Measurements from ENCODE around the gene IL17RA. TPM values are rescaled to one million over a fixed set of nuclear protein-coding genes. Genes with fewer than 3 reads are reported as not detected.
"Not testable (repeated sequence)": the region's sequence is repeated elsewhere in the genome, so short reads cannot be mapped to it uniquely, and the experiment has no call there.

IL17RA gene
- total and polyA plus RNA-seq, 9 donors = 2.8 to 7.5 (median 4.9) TPM

DNA sequence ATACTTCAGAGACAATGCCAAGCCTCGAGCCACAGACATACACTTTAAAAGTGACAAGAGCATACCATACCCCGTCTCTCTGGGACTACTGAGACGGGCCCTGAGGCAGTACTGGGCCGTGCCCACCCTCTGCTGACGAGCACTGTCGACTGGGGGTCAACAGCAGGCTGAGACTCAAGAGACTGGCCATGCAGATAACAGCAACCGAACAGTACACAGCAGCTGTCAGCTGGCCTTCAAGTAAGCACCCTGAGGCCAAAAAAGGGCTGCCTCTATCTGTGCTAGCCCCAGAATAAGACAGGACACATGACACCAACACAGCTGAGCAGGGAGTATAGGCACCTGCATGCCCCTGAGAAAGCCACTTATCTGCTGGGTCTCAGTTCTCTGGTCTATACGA is 55.2 kb downstream of the IL17RA start:
- Histone ChIP-seq H3K27me3 (ENCODE audit: control insufficient read depth, insufficient read depth, low read length) (no peaks in the 10 kb centered on the region), H3K4me3 (ENCODE audit: low read length) (no peak overlapping the region), H3K9me3 (replicated peaks; ENCODE audit: control insufficient read depth, low read depth, low read length) (no peaks in the 10 kb centered on the region), H3K36me3 (ENCODE audit: control insufficient read depth, insufficient read depth, low read length) (peaks cover 49% of the 10 kb centered on the region), H3K4me1 (ENCODE audit: control insufficient read depth, insufficient read depth, low read length) (peaks cover 11% of the 10 kb centered on the region), H3K27ac (ENCODE audit: low read length) (peak overlapping the region; percentile 82)
- WGBS (ENCODE audit: insufficient coverage) = 86% methylated on average over 6 of the region's 8 CpGs
- DNase-seq = peak; percentile 49

DNA sequence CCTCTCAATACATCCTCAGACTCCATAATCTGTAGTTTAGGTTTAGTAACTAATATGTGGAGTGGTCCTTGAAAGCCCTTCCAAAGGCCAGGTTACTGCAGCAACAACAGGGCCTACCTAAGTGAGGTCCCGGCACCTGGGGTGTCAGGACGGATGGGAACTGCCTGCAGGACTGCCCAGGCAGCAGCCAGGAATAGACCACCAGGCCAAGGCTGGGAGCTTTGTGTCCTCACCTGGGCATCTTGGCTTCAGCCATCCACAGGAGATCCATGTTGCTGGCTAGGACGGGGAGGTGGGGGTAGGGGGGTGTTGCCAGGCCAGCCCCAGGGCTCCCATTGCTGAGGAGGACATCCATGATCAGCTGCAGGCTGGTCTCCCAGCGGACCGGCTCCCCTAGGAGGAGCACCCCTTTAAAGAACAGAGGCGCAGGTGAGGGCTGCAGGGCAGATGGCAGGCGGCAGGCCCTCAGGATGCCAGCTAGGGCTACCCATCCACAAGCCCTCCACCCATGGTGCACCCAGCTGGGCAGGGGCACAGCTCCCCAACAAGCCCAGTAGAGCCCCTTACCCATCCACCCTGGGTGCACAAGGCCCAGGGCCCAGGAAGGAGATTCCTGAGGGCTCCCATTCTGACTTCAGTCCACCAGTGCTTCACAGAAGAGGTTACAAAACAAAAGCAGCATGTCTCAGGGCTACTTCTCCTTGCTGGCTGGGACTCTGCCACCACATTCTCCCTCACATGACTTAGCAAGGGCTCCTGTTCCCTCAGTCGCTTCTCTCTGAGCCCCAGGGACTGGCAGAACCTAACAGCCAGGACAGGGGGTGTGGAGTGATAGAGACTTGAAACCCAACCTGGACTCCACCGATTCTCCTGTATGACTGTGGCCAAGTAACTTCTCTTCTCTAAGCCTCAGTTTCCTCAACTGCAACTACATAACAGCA is 56.3 kb downstream of the IL17RA start:
- peaks cover 11% of the 10 kb centered on the region for H3K4me1 ChIP-seq (ENCODE audit: control insufficient read depth, insufficient read depth, low read length)
- H3K36me3 ChIP-seq (ENCODE audit: control insufficient read depth, insufficient read depth, low read length) = peaks cover 56% of the 10 kb centered on the region
- WGBS (ENCODE audit: insufficient coverage) = 96% methylated on average over 5 of the region's 9 CpGs
- no peaks in the 10 kb centered on the region for H3K9me3 ChIP-seq (replicated peaks; ENCODE audit: control insufficient read depth, low read depth, low read length)
- no peak overlapping the region for H3K4me3 ChIP-seq (ENCODE audit: low read length)
- no peak for DNase-seq
- peak overlapping the region; percentile 29 for H3K27ac ChIP-seq (ENCODE audit: low read length)
- H3K27me3 ChIP-seq (ENCODE audit: control insufficient read depth, insufficient read depth, low read length) = no peaks in the 10 kb centered on the region

DNA sequence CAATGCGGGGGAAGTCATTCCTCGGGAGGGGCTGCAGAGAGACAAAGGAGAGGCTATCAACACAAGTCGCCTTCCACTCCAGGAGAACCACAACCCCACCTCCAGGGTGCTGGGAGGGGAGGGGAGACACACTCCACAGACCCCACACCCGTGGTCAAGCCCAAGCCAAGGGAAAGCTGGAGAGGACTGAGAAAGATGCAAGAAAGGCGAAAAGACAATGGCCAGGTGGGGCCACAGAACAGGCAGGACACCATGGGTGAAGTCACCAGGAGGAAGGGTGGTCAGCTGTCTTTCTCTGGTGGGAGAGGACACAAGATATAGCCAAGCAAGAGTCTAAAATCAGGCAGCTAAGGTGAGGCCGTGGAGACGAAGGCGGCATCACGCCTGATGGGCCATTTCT is 58.3 kb downstream of the IL17RA start:
- 100% methylated on average over 5 of the region's 9 CpGs for WGBS (ENCODE audit: insufficient coverage)
- H3K4me1 ChIP-seq (ENCODE audit: control insufficient read depth, insufficient read depth, low read length) = peaks cover 11% of the 10 kb centered on the region
- no peaks in the 10 kb centered on the region for H3K9me3 ChIP-seq (replicated peaks; ENCODE audit: control insufficient read depth, low read depth, low read length)
- H3K27me3 ChIP-seq (ENCODE audit: control insufficient read depth, insufficient read depth, low read length) = no peaks in the 10 kb centered on the region
- H3K36me3 ChIP-seq (ENCODE audit: control insufficient read depth, insufficient read depth, low read length) = peaks cover 53% of the 10 kb centered on the region
- no peak overlapping the region for H3K27ac ChIP-seq (ENCODE audit: low read length)
- no peak for DNase-seq
- no peak overlapping the region for H3K4me3 ChIP-seq (ENCODE audit: low read length)

DNA sequence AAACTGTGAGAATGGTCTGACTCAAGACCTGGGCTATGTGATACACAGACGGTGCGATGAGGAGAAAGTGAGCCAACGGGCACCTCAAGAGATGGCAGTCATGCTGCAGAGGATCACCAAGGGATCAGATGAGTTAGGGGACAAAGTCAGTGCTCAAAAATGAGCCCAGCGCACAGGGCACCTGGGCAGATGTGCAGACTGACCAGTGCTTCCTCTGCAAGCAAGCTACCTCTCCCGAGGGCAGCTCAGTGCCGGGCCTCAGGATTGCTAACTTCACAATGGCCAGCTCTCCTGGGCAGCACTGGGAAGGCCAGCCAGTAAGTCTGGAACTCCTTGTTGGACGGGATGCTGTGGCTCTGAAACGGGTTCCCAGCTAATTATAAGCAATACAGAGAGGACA is 59.0 kb downstream of the IL17RA start:
- WGBS (ENCODE audit: insufficient coverage) = 95% methylated on average over 8 of the region's 8 CpGs
- Histone ChIP-seq H3K36me3 (ENCODE audit: control insufficient read depth, insufficient read depth, low read length) (peaks cover 50% of the 10 kb centered on the region), H3K27ac (ENCODE audit: low read length) (no peak overlapping the region), H3K27me3 (ENCODE audit: control insufficient read depth, insufficient read depth, low read length) (no peaks in the 10 kb centered on the region), H3K4me1 (ENCODE audit: control insufficient read depth, insufficient read depth, low read length) (peaks cover 11% of the 10 kb centered on the region), H3K4me3 (ENCODE audit: low read length) (no peak overlapping the region), H3K9me3 (replicated peaks; ENCODE audit: control insufficient read depth, low read depth, low read length) (no peaks in the 10 kb centered on the region)
- DNase-seq = no peak

DNA sequence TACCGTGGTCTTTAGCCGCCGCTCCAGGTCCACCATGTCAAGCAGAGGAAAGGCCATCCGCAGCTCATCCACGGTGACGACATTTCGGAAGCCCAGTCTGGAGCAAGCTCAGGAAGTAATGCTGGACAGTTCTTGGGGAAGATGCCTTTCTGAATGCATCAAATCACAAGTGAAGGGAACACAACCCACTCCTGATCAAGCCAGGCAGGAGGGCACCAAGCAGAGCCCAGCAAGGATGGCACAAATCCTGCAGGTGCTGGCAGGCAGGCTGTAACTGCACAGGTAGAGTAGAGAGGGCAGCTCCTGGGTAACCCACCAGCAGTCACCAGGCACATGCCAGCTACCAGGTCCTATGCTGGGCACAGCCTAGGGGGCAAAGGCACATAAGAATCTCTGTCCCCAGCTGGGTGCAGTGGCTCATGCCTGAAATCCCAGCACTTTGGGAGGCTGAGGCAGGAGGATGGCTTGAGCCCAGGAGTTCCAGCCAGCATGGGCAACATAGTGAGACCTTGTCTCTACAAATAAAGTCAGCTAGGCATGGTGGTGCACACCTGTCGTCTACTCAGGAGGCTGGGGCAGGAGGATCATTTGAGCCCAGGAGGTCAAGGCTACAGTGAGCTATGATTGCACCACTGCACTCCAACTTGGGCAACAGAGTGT is 60.4 kb downstream of the IL17RA start:
- peaks cover 48% of the 10 kb centered on the region for H3K36me3 ChIP-seq (ENCODE audit: control insufficient read depth, insufficient read depth, low read length)
- DNase-seq = no peak
- 94% methylated on average over 3 of the region's 8 CpGs for WGBS (ENCODE audit: insufficient coverage)
- no peaks in the 10 kb centered on the region for H3K27me3 ChIP-seq (ENCODE audit: control insufficient read depth, insufficient read depth, low read length)
- H3K4me3 ChIP-seq (ENCODE audit: low read length) = no peak overlapping the region
- no peaks in the 10 kb centered on the region for H3K9me3 ChIP-seq (replicated peaks; ENCODE audit: control insufficient read depth, low read depth, low read length)
- no peak overlapping the region for H3K27ac ChIP-seq (ENCODE audit: low read length)
- peaks cover 11% of the 10 kb centered on the region for H3K4me1 ChIP-seq (ENCODE audit: control insufficient read depth, insufficient read depth, low read length)

DNA sequence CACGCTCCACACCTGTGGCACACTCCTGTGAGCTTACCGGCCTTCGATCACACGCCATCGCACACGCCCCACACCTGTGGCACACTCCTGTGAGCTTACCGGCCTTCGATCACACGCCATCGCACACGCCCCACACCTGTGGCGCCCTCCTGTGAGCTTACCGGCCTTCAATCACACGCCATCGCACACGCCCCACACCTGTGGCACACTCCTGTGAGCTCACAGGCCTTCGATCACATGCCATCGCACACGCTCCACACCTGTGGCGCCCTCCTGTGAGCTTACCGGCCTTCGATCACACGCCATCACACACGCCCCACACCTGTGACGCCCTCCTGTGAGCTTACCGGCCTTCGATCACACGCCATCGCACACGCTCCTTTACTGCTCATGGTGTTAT is 62.7 kb downstream of the IL17RA start:
- H3K36me3 ChIP-seq (ENCODE audit: control insufficient read depth, insufficient read depth, low read length) = peaks cover 35% of the 10 kb centered on the region
- H3K27ac ChIP-seq (ENCODE audit: low read length); DNase-seq; H3K27me3 ChIP-seq (ENCODE audit: control insufficient read depth, insufficient read depth, low read length); H3K4me3 ChIP-seq (ENCODE audit: low read length); H3K4me1 ChIP-seq (ENCODE audit: control insufficient read depth, insufficient read depth, low read length); H3K9me3 ChIP-seq (replicated peaks; ENCODE audit: control insufficient read depth, low read depth, low read length): not testable (repeated sequence)
- 93% methylated on average over 28 of the region's 30 CpGs for WGBS (ENCODE audit: insufficient coverage)

DNA sequence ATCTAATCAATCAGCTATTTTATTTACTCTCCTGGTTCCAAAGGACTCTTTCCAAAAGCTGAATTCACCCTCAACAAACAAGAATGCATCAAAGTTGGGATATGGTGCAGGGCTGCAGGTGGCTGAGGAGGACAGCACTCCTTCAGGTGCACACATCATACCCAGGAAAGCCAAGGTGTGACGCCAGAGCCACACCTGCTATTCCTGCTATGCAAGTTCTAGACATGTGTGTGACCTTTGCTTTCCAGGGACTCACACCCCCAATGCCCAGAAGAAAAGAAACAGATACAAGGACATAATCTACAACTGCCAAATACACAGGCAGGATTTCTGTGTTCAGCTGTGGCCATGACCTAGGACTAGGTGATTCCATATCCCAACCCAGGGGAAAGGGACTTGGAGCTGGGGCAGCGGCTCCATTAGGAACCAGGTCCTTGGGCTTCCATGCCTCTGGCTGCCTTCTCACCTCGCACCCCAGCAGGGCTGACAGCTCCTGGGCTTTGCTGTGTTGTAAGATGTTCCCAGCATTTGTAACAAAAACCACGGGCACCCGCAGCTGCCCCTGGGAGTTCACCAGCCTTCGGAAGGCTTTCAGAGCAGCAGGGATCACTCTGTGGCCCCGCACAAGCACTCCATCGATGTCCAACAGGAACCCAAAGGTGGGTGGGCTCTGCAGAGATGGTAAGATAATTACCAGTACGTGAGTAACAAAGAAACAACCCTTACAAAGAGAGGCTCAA is 64.4 kb downstream of the IL17RA start:
- WGBS (ENCODE audit: insufficient coverage) = 93% methylated on average over 6 of the region's 9 CpGs
- Histone ChIP-seq H3K4me1 (ENCODE audit: control insufficient read depth, insufficient read depth, low read length) (no peaks in the 10 kb centered on the region), H3K27ac (ENCODE audit: low read length) (no peak overlapping the region), H3K9me3 (replicated peaks; ENCODE audit: control insufficient read depth, low read depth, low read length) (no peaks in the 10 kb centered on the region), H3K36me3 (ENCODE audit: control insufficient read depth, insufficient read depth, low read length) (peaks cover 22% of the 10 kb centered on the region), H3K4me3 (ENCODE audit: low read length) (no peak overlapping the region), H3K27me3 (ENCODE audit: control insufficient read depth, insufficient read depth, low read length) (no peaks in the 10 kb centered on the region)
- no peak for DNase-seq

DNA sequence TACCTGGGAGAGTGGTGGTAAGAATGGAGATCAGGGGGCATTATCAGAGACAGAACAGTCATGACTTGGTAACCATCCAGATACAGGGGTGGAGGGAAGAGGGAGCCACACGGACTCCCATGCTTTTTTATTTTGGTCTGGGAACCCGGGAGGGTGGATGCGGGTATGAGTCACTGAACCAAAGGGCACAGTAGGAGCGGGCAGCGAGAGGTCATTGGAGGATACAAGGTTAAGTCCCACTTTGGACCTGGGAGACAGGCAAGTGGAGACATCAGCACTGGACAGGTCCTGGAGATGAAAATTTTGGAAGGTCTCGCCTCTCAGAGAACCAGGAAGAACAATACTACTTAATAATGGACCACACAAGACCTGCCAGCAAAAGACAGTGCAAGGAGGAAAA is 67.5 kb downstream of the IL17RA start:
- WGBS (ENCODE audit: insufficient coverage) = 94% methylated on average over 3 of the region's 6 CpGs

DNA sequence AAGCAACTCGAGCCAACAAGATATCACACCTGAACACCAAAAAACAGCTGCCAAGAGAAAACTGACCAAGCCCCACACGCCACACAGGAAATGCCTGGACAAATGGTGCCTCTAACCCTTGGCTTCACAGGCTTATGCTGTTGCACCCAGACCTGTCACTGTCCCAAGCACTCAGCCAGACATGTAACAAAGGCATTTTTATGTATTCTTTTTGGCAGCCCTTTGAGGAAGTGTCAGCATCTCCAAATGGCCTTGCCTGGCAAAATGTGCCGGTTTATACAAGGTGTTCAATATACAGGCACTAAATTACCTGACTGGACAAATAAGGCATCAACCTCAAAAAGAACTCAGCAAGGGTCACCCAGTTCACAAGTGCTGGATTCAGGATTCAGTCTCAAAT is 68.2 kb downstream of the IL17RA start:
- H3K4me3 ChIP-seq (ENCODE audit: low read length) = no peak overlapping the region
- no peaks in the 10 kb centered on the region for H3K27me3 ChIP-seq (ENCODE audit: control insufficient read depth, insufficient read depth, low read length)
- WGBS (ENCODE audit: insufficient coverage) = 40% methylated on average over 2 of the region's 3 CpGs
- DNase-seq = no peak
- no peak overlapping the region for H3K27ac ChIP-seq (ENCODE audit: low read length)
- peaks cover 9% of the 10 kb centered on the region for H3K4me1 ChIP-seq (ENCODE audit: control insufficient read depth, insufficient read depth, low read length)
- H3K9me3 ChIP-seq (replicated peaks; ENCODE audit: control insufficient read depth, low read depth, low read length) = no peaks in the 10 kb centered on the region
- peaks cover 5% of the 10 kb centered on the region for H3K36me3 ChIP-seq (ENCODE audit: control insufficient read depth, insufficient read depth, low read length)

More for the DNA sequence above, 67.5 kb downstream of the IL17RA start:
- Histone ChIP-seq H3K9me3 (replicated peaks; ENCODE audit: control insufficient read depth, low read depth, low read length) (no peaks in the 10 kb centered on the region), H3K27ac (ENCODE audit: low read length) (no peak overlapping the region), H3K27me3 (ENCODE audit: control insufficient read depth, insufficient read depth, low read length) (no peaks in the 10 kb centered on the region), H3K4me1 (ENCODE audit: control insufficient read depth, insufficient read depth, low read length) (peaks cover 2% of the 10 kb centered on the region), H3K4me3 (ENCODE audit: low read length) (no peak overlapping the region), H3K36me3 (ENCODE audit: control insufficient read depth, insufficient read depth, low read length) (peaks cover 10% of the 10 kb centered on the region)
- no peak for DNase-seq

DNA sequence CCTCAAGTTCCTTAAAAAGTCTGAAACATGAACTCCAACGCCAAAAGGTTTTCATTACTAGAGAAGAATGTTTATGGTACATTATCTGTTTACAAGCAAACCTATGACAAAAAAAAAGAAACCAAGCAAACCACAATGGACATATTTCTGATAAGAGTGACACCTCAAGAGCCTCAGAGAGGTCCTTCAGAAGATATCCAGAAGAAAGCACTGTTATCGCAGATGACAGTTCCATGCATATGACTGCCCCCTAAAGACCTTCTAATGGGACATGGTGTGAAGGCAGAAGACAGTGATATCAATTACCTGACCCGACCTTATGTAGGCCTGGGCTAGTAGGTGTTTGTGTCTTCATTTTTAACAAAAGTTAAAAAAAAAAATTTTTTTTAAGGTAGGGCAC is 71.1 kb downstream of the IL17RA start:
- DNase-seq = no peak
- Histone ChIP-seq H3K4me3 (ENCODE audit: low read length) (no peak overlapping the region), H3K36me3 (ENCODE audit: control insufficient read depth, insufficient read depth, low read length) (no peaks in the 10 kb centered on the region), H3K4me1 (ENCODE audit: control insufficient read depth, insufficient read depth, low read length) (peaks cover 19% of the 10 kb centered on the region), H3K27ac (ENCODE audit: low read length) (no peak overlapping the region), H3K27me3 (ENCODE audit: control insufficient read depth, insufficient read depth, low read length) (no peaks in the 10 kb centered on the region), H3K9me3 (replicated peaks; ENCODE audit: control insufficient read depth, low read depth, low read length) (no peaks in the 10 kb centered on the region)
- no CpG with 5 or more reads among the region's 3 CpGs for WGBS (ENCODE audit: insufficient coverage)

Measured in muscle of leg (tissue), 11 donors.